Measurements from ENCODE around the gene NAV2.

DNA sequence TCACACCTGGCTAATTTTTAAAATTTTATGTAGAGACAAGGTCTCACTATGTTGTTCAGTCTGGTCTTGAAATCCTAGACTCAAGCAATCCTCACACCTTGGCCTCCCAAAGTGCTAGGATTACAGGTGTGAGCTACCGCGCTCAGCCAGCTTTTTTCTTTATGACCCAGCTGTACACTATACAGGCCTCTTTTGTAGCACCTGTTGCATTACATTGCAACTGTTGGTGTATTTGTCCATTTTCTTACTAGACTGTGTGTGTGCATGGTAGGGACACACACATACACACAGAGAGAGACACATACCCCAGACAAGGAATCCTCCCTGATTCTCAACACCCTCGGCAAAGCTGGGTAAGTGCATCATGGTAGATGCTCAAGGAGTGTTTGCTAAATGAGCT is 61.7 kb downstream of the NAV2 start:
- no peak for TF ChIP-seq CTCF (IDR thresholded peaks at IDR 0.05)
- no peak for TF ChIP-seq POLR2AphosphoS5 (IDR thresholded peaks at IDR 0.05; ENCODE audit: low read depth, low read length)
- no peak for TF ChIP-seq SIN3A (IDR thresholded peaks at IDR 0.05; ENCODE audit: borderline replicate concordance, insufficient read depth, low read depth, low read length)
- TF ChIP-seq, protein P1, sequence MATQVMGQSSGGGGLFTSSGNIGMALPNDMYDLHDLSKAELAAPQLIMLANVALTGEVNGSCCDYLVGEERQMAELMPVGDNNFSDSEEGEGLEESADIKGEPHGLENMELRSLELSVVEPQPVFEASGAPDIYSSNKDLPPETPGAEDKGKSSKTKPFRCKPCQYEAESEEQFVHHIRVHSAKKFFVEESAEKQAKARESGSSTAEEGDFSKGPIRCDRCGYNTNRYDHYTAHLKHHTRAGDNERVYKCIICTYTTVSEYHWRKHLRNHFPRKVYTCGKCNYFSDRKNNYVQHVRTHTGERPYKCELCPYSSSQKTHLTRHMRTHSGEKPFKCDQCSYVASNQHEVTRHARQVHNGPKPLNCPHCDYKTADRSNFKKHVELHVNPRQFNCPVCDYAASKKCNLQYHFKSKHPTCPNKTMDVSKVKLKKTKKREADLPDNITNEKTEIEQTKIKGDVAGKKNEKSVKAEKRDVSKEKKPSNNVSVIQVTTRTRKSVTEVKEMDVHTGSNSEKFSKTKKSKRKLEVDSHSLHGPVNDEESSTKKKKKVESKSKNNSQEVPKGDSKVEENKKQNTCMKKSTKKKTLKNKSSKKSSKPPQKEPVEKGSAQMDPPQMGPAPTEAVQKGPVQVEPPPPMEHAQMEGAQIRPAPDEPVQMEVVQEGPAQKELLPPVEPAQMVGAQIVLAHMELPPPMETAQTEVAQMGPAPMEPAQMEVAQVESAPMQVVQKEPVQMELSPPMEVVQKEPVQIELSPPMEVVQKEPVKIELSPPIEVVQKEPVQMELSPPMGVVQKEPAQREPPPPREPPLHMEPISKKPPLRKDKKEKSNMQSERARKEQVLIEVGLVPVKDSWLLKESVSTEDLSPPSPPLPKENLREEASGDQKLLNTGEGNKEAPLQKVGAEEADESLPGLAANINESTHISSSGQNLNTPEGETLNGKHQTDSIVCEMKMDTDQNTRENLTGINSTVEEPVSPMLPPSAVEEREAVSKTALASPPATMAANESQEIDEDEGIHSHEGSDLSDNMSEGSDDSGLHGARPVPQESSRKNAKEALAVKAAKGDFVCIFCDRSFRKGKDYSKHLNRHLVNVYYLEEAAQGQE (IDR thresholded peaks at IDR 0.05; ENCODE audit: insufficient read depth in 1 of 2, low read depth in 2 of 2, low read length in 1 of 2), result no peak
